ENCODE results near the gene MYCN. TPM values are rescaled to one million over a fixed set of nuclear protein-coding genes. Genes with fewer than 3 reads are reported as not detected.

The MYCN gene
- total and polyA plus RNA-seq, 2 of the 8 experiments (the other 6 are each of a cell fraction or from before 2014, with no cell fraction given): 87.8 to 137 TPM

GRCh38 chr2:15946983-15947382, 6.6 kb downstream of the MYCN start:
- H3K4me3 ChIP-seq (ENCODE audit: extremely low read depth in 1 of 4, insufficient read depth in 2 of 4, low read depth in 3 of 4, low read length in 4 of 4): no peak overlapping the region
- H2BK12ac ChIP-seq (ENCODE audit: low read depth, low read length): no peak overlapping the region
- peaks cover 32 to 58% of the 10 kb centered on the region in 2 experiments for H3K79me2 ChIP-seq (ENCODE audit: control insufficient read depth in 1 of 2, insufficient read depth in 2 of 2, low read length in 2 of 2)
- H3K56ac ChIP-seq (replicated peaks; ENCODE audit: insufficient read length, low read depth, low read length): no peak overlapping the region
- no peak overlapping the region for H3K27ac ChIP-seq (ENCODE audit: low read depth, low read length)
- H2AK5ac ChIP-seq (ENCODE audit: low read depth, low read length): no peak overlapping the region
- H4K8ac ChIP-seq (ENCODE audit: extremely low read depth, insufficient read depth, low read length): no peak overlapping the region
- CTCF ChIA-PET (ENCODE audit: partially characterized antibody): interaction anchor here (1.2 kb wide), 1 partner anchor 11 kb away, joined by 4 read pairs; no protein-coding TSS in a partner anchor
- FAIRE-seq (no peak), DNase-seq (ENCODE audit: low read depth in 1 of 2, low spot score in 2 of 2) (no peak)
- no peaks in the 10 kb centered on the region for H3K9me3 ChIP-seq (ENCODE audit: insufficient read depth in 2 of 2, low read depth in 1 of 2, low read length in 1 of 2)
- H2BK120ac ChIP-seq (replicated peaks; ENCODE audit: low read depth, low read length): no peak overlapping the region
- POLR2A ChIA-PET (ENCODE audit: partially characterized antibody): no interaction called here
- H3K18ac ChIP-seq (ENCODE audit: extremely low read depth, low read length): no peak overlapping the region
- H3K27me3 ChIP-seq (replicated peaks in 1 of 4; ENCODE audit: control insufficient read depth in 3 of 4, extremely low read depth in 1 of 4, insufficient read depth in 3 of 4, low read length in 3 of 4): no peaks in the 10 kb centered on the region
- H2BK15ac ChIP-seq (ENCODE audit: low read length): no peak overlapping the region
- H2BK5ac ChIP-seq (ENCODE audit: low read depth, low read length): no peak overlapping the region
- H3K4me2 ChIP-seq (ENCODE audit: insufficient read depth in 1 of 2, low read depth in 2 of 2, low read length in 2 of 2): no peak overlapping the region; a peak in 1 of 4 replicates
- H3K36me3 ChIP-seq (ENCODE audit: control insufficient read depth in 2 of 4, insufficient read depth in 4 of 4, low read length in 3 of 4): peaks cover 13 to 60% (median 35%) of the 10 kb centered on the region in 4 experiments
- H3K23me2 ChIP-seq (ENCODE audit: low read depth, low read length): peaks cover 9% of the 10 kb centered on the region
- H3K23ac ChIP-seq (ENCODE audit: insufficient read length): no peak overlapping the region
- no peak for TF ChIP-seq SIRT6 (IDR thresholded peaks at IDR 0.05; ENCODE audit: low read length)
- no peak for TF ChIP-seq TAF7 (optimal IDR thresholded peaks at IDR 0.05; ENCODE audit: borderline replicate concordance, low read depth, low read length)
- TF ChIP-seq, protein P1, sequence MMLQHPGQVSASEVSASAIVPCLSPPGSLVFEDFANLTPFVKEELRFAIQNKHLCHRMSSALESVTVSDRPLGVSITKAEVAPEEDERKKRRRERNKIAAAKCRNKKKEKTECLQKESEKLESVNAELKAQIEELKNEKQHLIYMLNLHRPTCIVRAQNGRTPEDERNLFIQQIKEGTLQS (IDR thresholded peaks at IDR 0.05; ENCODE audit: insufficient read depth, low read depth, low read length): no peak
- TF ChIP-seq CREB1 (IDR thresholded peaks at IDR 0.05): no peak
- no peak for TF ChIP-seq KDM4A (IDR thresholded peaks at IDR 0.05; ENCODE audit: low read depth, low read length, severe bottlenecking)
- no peak for TF ChIP-seq RXRA (IDR thresholded peaks at IDR 0.05; ENCODE audit: insufficient read depth, low read depth, low read length)
- H2BK20ac ChIP-seq (ENCODE audit: low read length): no peak overlapping the region
- H3K79me1 ChIP-seq (ENCODE audit: low read depth, low read length): peaks cover 3% of the 10 kb centered on the region
- 89% methylated on average over 3 of the region's 3 CpGs; no CpG with 5 or more reads in 1 of the 2 experiments for WGBS, 2 experiments (ENCODE audit: extremely low coverage in 1 of 2, insufficient coverage in 1 of 2, insufficient read length in 1 of 2, insufficient replicate concordance in 2 of 2, low coverage in 1 of 2, low lambda C conversion rate in 2 of 2, missing lambda C conversion rate in 1 of 2)
- peaks cover 30 to 33% of the 10 kb centered on the region in 2 experiments for H4K20me1 ChIP-seq (replicated peaks in 1 of 2; ENCODE audit: control insufficient read depth in 1 of 2, insufficient read depth in 2 of 2, low read length in 2 of 2)
- no peak overlapping the region for H3K14ac ChIP-seq (ENCODE audit: insufficient read length)
- H4K91ac ChIP-seq (replicated peaks; ENCODE audit: insufficient read length, low read length): no peak overlapping the region
- H3K4me1 ChIP-seq (replicated peaks in 1 of 4; ENCODE audit: control insufficient read depth in 3 of 4, insufficient read depth in 4 of 4, low read length in 3 of 4): peaks cover 0 to 7% (median 3%) of the 10 kb centered on the region in 4 experiments; a peak in 2 of 7 replicates
- H2AFZ ChIP-seq (ENCODE audit: low read length): no peak overlapping the region
- no peak overlapping the region for H3K4ac ChIP-seq (replicated peaks; ENCODE audit: insufficient read length, low read depth, low read length)
- H4K5ac ChIP-seq (ENCODE audit: insufficient read length, low read depth, low read length): no peak overlapping the region
- H3K9ac ChIP-seq (replicated peaks in 1 of 4; ENCODE audit: extremely low read depth in 1 of 4, low read depth in 3 of 4, low read length in 3 of 4): no peak overlapping the region
